Skeletal muscle tissue (tissue), 4 donors: Measurements from ENCODE around the gene SPZ1. TPM values are rescaled to one million over a fixed set of nuclear protein-coding genes. Genes with fewer than 3 reads are reported as not detected.
"Not testable (repeated sequence)": the region's sequence is repeated elsewhere in the genome, so short reads cannot be mapped to it uniquely, and the experiment has no call there.

ENCODE experiments used
- H3K27ac ChIP-seq: one replicate; pipeline ENCODE4 v1.7.0; 2013; ENCODE audit warnings: mild to moderate bottlenecking, low read depth, low read length, inconsistent platforms
- H3K27me3 ChIP-seq, 3 donors: one replicate each; pipeline ENCODE4 v1.7.0; 2013; ENCODE audit warnings: low read length in 3 of 3; ENCODE audit not compliant: control insufficient read depth in 3 of 3, insufficient read depth in 3 of 3
- H3K36me3 ChIP-seq, 3 donors: one replicate each; pipeline ENCODE4 v1.7.0; 2013; ENCODE audit warnings: low read length in 3 of 3; ENCODE audit not compliant: control insufficient read depth in 3 of 3, insufficient read depth in 3 of 3
- H3K4me1 ChIP-seq, 3 donors: one replicate each; pipeline ENCODE4 v1.7.0; 2013; ENCODE audit warnings: low read length in 3 of 3, mild to moderate bottlenecking in 3 of 3; ENCODE audit not compliant: control insufficient read depth in 3 of 3, insufficient read depth in 3 of 3
- H3K4me3 ChIP-seq, 3 donors: one replicate each; pipeline ENCODE4 v1.7.0; 2013; ENCODE audit warnings: low read length in 3 of 3
- H3K9ac ChIP-seq, 3 donors: one replicate each; pipeline ENCODE4 v1.7.0; 2013; ENCODE audit warnings: low read length in 3 of 3, mild to moderate bottlenecking in 3 of 3, moderate library complexity in 2 of 3, low read depth in 1 of 3
- H3K9me3 ChIP-seq, 3 donors: one replicate each; pipeline ENCODE4 v1.7.0; 2013; ENCODE audit warnings: low read length in 3 of 3; ENCODE audit not compliant: control insufficient read depth in 3 of 3
- total RNA-seq: library from RNA; depleted of rRNA; stranded (reverse); fragments of >200 nt; gene quantifications from one replicate; pipeline ENCODE4 v1.2.3, GENCODE V29; 2014
- donor health status: Osteomylitis.

The SPZ1 gene
- not detected for total RNA-seq

- Histone ChIP-seq H3K4me3 (no peak within 1 kb of the TSS), H3K9me3 (no peaks in the 10 kb centered on the region), H3K27me3 (no peaks in the 10 kb centered on the region), H3K27ac (no peak within 1 kb of the TSS), H3K36me3 (no peaks in the 10 kb centered on the region), H3K4me1 (no peaks in the 10 kb centered on the region), H3K9ac (no peak within 1 kb of the TSS)
These were observed at the start of gene SPZ1 for GRCh38 chr5:80319702-80320101. TSS of gene SPZ1 (plus strand) at chr5:80320002. CDS start at chr5:80320216, 214 bp downstream.

- H3K27ac ChIP-seq, H3K9me3 ChIP-seq, H3K9ac ChIP-seq, H3K4me1 ChIP-seq, H3K36me3 ChIP-seq, H3K27me3 ChIP-seq, H3K4me3 ChIP-seq: not testable (repeated sequence)
These were observed 49.3 kb upstream of the SPZ1 start for GRCh38 chr5:80270543-80270942.

GRCh38 chr5:80275347-80275746 is 44.5 kb upstream of the SPZ1 start:
- Histone ChIP-seq H3K9me3 (no peaks in the 10 kb centered on the region), H3K9ac (no peak overlapping the region), H3K36me3 (no peaks in the 10 kb centered on the region), H3K4me1 (no peaks in the 10 kb centered on the region), H3K27me3 (no peaks in the 10 kb centered on the region), H3K27ac (no peak overlapping the region), H3K4me3 (no peak overlapping the region)

GRCh38 chr5:80276186-80276585 is 43.6 kb upstream of the SPZ1 start:
- no peak overlapping the region for H3K27ac ChIP-seq
- H3K27me3 ChIP-seq: no peaks in the 10 kb centered on the region
- H3K9ac ChIP-seq: no peak overlapping the region
- H3K9me3 ChIP-seq: no peaks in the 10 kb centered on the region
- H3K36me3 ChIP-seq: no peaks in the 10 kb centered on the region
- H3K4me1 ChIP-seq: no peaks in the 10 kb centered on the region
- H3K4me3 ChIP-seq: no peak overlapping the region

GRCh38 chr5:80277191-80277590 is 42.6 kb upstream of the SPZ1 start:
- H3K36me3 ChIP-seq: no peaks in the 10 kb centered on the region
- H3K4me3 ChIP-seq: no peak overlapping the region
- no peak overlapping the region for H3K9ac ChIP-seq
- H3K4me1 ChIP-seq: no peaks in the 10 kb centered on the region
- H3K27ac ChIP-seq: no peak overlapping the region
- H3K27me3 ChIP-seq: no peaks in the 10 kb centered on the region
- H3K9me3 ChIP-seq: no peaks in the 10 kb centered on the region

GRCh38 chr5:80282054-80282453 is 37.7 kb upstream of the SPZ1 start:
- no peak overlapping the region for H3K4me3 ChIP-seq
- no peaks in the 10 kb centered on the region for H3K9me3 ChIP-seq
- no peaks in the 10 kb centered on the region for H3K27me3 ChIP-seq
- no peak overlapping the region for H3K9ac ChIP-seq
- H3K4me1 ChIP-seq: no peaks in the 10 kb centered on the region
- no peaks in the 10 kb centered on the region for H3K36me3 ChIP-seq
- H3K27ac ChIP-seq: no peak overlapping the region

- Histone ChIP-seq H3K36me3 (no peaks in the 10 kb centered on the region), H3K4me3 (no peak overlapping the region), H3K27ac (no peak overlapping the region), H3K9ac (no peak overlapping the region), H3K9me3 (no peaks in the 10 kb centered on the region), H3K4me1 (no peaks in the 10 kb centered on the region), H3K27me3 (no peaks in the 10 kb centered on the region)
These were observed 36.4 kb upstream of the SPZ1 start for GRCh38 chr5:80283360-80283759.

- no peaks in the 10 kb centered on the region for H3K36me3 ChIP-seq
- no peaks in the 10 kb centered on the region for H3K4me1 ChIP-seq
- H3K27me3 ChIP-seq: no peaks in the 10 kb centered on the region
- no peak overlapping the region for H3K27ac ChIP-seq
- H3K9me3 ChIP-seq: no peaks in the 10 kb centered on the region
- H3K9ac ChIP-seq: no peak overlapping the region
- no peak overlapping the region for H3K4me3 ChIP-seq
These were observed 35.1 kb upstream of the SPZ1 start for GRCh38 chr5:80284720-80285119.

GRCh38 chr5:80288177-80288576 is 31.6 kb upstream of the SPZ1 start:
- H3K27me3 ChIP-seq: no peaks in the 10 kb centered on the region
- no peaks in the 10 kb centered on the region for H3K36me3 ChIP-seq
- H3K27ac ChIP-seq: no peak overlapping the region
- no peak overlapping the region for H3K9ac ChIP-seq
- no peak overlapping the region for H3K4me3 ChIP-seq
- no peaks in the 10 kb centered on the region for H3K4me1 ChIP-seq
- H3K9me3 ChIP-seq: no peaks in the 10 kb centered on the region

GRCh38 chr5:80289320-80289719 is 30.5 kb upstream of the SPZ1 start:
- H3K27me3 ChIP-seq: no peaks in the 10 kb centered on the region
- H3K4me1 ChIP-seq: no peaks in the 10 kb centered on the region
- no peaks in the 10 kb centered on the region for H3K9me3 ChIP-seq
- H3K27ac ChIP-seq: no peak overlapping the region
- no peak overlapping the region for H3K4me3 ChIP-seq
- H3K9ac ChIP-seq: no peak overlapping the region
- H3K36me3 ChIP-seq: no peaks in the 10 kb centered on the region

GRCh38 chr5:80291761-80292160 is 28.0 kb upstream of the SPZ1 start:
- H3K36me3 ChIP-seq: no peaks in the 10 kb centered on the region
- no peaks in the 10 kb centered on the region for H3K27me3 ChIP-seq
- no peaks in the 10 kb centered on the region for H3K9me3 ChIP-seq
- no peak overlapping the region for H3K4me3 ChIP-seq
- no peaks in the 10 kb centered on the region for H3K4me1 ChIP-seq
- H3K27ac ChIP-seq: no peak overlapping the region
- H3K9ac ChIP-seq: no peak overlapping the region
